BE2C (cell line): ENCODE data around the gene RTN4RL1.

Source experiments
- DNase-seq: peaks from one replicate; pipeline ENCODE4 v3.0.0-alpha.2; 2020
- H3K27me3 ChIP-seq: fragments of 250-450 bp; sonication (Bioruptor Pico); 2 replicates; pipeline ENCODE4 v1.5.1; 2020; ENCODE audit warnings: mild to moderate bottlenecking
- H3K36me3 ChIP-seq: fragments of 250-450 bp; sonication (Bioruptor Pico); 2 replicates; pipeline ENCODE4 v1.5.1; 2020; ENCODE audit warnings: mild to moderate bottlenecking
- H3K4me1 ChIP-seq: fragments of 250-450 bp; sonication (Bioruptor Pico); 2 replicates; pipeline ENCODE4 v1.5.1; 2020
- H3K4me3 ChIP-seq: 2 replicates; pipeline ENCODE4 v1.5.1; 2011; ENCODE audit warnings: low read depth, low read length
- H3K9me3 ChIP-seq: fragments of 250-450 bp; sonication (Bioruptor Pico); 2 replicates; pipeline ENCODE4 v1.5.1; 2020
- TF ChIP-seq, protein P1 (sequence below): IDR thresholded peaks from 2 replicates; pipeline ENCODE4 v1.5.1; 2012; ENCODE audit warnings: mild to moderate bottlenecking, low read depth, low read length

Gene RTN4RL1

DNA sequence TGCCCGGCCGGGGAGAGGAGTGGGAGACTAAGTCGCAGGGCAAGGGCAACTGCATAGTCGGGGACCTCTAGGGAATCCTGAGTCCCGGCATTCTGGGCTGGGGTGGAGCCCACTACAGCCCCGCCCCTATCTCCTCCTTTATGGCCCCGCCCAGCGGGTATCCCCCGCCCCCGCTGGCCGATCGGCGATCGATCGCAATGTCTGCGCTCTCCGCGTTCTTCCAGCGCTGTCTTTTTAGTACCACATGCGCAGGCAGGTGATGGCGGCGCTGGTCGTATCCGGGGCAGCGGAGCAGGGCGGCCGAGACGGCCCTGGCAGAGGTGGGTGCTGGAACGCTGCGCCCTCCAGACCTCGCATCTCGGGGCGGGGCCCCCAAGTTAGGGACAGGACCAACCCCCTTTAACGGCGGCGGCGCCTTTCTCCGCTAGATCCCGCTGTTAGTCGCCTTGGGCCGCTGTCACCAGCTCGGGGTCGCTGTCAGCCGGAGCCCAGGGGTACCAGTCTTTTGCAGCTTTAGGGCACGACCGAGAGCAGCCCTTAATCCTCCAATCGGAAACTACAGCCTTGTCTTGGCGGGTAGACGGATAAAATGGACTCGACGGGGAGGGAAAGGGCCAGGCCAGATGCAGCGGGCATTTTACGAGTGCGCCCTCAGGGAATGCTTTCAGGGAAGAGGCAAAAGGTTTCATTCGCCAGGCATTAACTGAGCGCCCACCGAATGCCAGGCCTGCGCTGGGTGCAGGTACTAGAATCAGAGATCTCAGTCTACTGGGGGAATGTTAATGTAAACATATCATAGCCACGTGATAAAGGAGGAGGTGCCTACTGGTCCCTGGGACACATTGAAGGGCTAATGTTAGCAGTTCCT lies 5.0 kb upstream of the RTN4RL1 start, which contains the start of gene DPH1:
Gene DPH1 (plus strand): TSS at position 243 of the 868 bp plus-strand sequence. CDS start 17 bp downstream, at position 260.
- DNase-seq, result peak; percentile 88
- Histone ChIP-seq H3K4me3 (peak within 1 kb of the TSS; percentile 81), H3K36me3 (no peaks in the 10 kb centered on the region), H3K9me3 (no peaks in the 10 kb centered on the region), H3K4me1 (peaks cover 6% of the 10 kb centered on the region; the same call in 1 of the 2 replicates), H3K27me3 (peaks cover 8% of the 10 kb centered on the region)
- TF ChIP-seq, protein P1, sequence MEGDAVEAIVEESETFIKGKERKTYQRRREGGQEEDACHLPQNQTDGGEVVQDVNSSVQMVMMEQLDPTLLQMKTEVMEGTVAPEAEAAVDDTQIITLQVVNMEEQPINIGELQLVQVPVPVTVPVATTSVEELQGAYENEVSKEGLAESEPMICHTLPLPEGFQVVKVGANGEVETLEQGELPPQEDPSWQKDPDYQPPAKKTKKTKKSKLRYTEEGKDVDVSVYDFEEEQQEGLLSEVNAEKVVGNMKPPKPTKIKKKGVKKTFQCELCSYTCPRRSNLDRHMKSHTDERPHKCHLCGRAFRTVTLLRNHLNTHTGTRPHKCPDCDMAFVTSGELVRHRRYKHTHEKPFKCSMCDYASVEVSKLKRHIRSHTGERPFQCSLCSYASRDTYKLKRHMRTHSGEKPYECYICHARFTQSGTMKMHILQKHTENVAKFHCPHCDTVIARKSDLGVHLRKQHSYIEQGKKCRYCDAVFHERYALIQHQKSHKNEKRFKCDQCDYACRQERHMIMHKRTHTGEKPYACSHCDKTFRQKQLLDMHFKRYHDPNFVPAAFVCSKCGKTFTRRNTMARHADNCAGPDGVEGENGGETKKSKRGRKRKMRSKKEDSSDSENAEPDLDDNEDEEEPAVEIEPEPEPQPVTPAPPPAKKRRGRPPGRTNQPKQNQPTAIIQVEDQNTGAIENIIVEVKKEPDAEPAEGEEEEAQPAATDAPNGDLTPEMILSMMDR, result no peak

DNA sequence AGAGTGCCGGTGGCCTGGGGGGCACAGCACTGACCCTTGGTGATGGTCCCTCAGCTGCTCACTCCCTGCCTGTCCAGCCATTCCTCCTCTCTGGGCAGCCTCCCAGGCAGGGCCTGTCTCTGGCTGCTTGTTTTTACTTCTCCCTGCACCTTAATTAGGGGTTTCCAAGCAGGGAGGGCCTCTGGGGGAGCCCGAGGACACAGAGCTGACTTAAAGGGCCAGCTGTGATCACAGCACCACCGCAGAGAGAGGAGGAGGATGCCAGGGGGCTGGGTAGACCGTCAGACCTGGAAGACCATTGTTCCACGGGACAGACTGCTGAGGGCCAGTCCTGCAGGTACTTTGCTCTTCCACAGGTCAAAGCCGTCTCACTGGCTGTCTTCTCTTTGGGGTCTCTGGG lies 3.6 kb upstream of the RTN4RL1 start:
- H3K27me3 ChIP-seq, result peaks cover 22% of the 10 kb centered on the region

DNA sequence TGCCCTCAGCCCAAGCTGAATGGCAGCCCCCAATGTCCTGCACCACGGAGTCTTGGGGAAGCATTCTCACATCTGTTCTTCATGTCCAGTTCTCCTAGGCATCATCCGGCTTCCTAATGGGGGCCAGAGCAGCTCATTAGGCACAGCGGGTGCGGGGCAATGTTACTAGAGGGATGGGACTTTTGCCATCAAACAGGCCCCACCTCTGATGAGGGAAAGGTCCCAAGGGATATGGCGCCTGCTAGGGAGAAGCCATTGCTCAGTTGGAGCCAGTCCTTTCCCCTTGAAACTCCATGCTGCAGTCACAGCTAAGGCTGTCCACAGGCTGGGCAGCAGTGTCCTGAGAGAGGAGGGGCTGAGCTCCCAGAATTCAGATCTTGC lies 3.1 kb upstream of the RTN4RL1 start:
- Histone ChIP-seq H3K4me3 (no peak overlapping the region), H3K9me3 (no peaks in the 10 kb centered on the region), H3K36me3 (no peaks in the 10 kb centered on the region), H3K27me3 (peaks cover 23% of the 10 kb centered on the region), H3K4me1 (peaks cover 6% of the 10 kb centered on the region; the same call in 1 of the 2 replicates)
- TF ChIP-seq, protein P1, result no peak
- DNase-seq, result peak; percentile 45

More for the DNA sequence above, 3.6 kb upstream of the RTN4RL1 start:
- H3K4me1 ChIP-seq, result peaks cover 6% of the 10 kb centered on the region; the same call in 1 of the 2 replicates
- DNase-seq, result no peak
- no peaks in the 10 kb centered on the region for H3K9me3 ChIP-seq
- H3K36me3 ChIP-seq, result no peaks in the 10 kb centered on the region
- TF ChIP-seq, protein P1, result no peak
- H3K4me3 ChIP-seq, result no peak overlapping the region

DNA sequence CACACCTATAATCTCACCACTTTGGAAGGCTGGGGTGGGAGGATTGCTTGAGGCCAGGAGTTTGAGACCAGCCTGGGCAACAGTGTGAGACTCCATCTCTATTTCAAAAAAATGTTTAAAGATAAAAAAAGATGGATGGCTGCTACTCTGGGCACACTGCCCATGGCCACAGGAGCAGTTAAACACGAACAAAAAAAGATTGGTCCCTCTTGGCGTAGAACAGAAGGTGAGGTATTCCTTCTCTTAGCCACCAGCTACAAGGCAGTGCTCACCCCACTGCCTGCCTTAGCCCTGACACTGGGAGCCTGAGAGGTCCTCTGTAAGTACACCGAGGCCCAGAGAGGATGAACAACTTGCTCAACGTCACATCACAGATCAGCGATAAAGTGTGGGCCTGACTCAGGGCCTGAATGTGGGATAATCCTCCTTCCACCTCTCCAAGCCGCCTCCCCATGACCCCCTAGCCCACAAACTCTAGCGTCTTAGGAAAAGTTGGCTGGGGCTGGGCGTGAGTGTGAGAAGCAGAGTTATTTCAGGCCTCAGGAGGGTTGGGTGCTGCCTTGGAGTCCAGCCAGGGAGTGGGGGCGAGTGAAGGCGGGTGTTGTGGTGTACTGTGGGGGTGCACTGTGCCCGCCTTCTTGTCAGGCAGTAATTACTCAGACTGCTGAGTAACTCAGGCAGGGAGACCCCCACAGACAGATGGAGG lies 2.5 kb upstream of the RTN4RL1 start:
- TF ChIP-seq, protein P1, result no peak
- Histone ChIP-seq H3K4me3 (no peak overlapping the region), H3K4me1 (peaks cover 6% of the 10 kb centered on the region; the same call in 1 of the 2 replicates), H3K9me3 (no peaks in the 10 kb centered on the region), H3K36me3 (no peaks in the 10 kb centered on the region), H3K27me3 (peaks cover 23% of the 10 kb centered on the region)
- no peak for DNase-seq

DNA sequence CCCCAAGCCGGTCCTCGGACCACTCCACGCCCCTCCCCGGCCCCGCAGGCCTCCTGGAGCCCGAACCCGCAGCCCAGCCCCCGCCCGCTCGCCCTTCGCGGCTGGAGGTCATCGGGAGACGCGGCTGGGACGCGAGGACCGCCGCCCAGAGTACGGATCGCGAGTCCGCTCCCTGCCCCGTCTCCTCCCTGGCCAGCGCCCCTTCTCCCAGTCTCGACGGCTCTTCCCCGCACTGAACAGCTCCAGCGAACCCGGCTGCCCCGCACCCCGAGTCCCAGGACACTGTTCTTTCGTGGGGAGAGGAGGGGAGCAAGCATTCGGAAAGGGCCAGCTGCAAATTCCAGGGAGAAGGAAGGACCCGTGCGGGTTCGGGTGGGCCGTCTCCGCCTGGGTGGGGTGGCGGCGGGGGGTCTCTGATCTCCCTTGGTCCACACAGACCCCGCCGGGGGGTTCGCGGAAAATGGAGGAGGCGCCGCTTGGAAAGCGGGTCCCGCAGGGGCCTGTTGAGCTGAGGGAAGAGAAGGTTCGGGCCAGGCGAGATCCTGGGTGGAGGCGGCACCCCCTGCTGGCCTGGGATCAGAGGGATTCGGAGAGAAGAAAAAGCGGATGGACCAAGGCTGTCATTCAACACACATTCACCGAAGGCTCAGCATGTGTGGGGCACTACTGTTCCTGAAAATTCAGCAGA lies 632 bp upstream of the RTN4RL1 start:
- Histone ChIP-seq H3K9me3 (no peaks in the 10 kb centered on the region), H3K36me3 (no peaks in the 10 kb centered on the region), H3K4me1 (peaks cover 6% of the 10 kb centered on the region; the same call in 1 of the 2 replicates), H3K27me3 (peaks cover 23% of the 10 kb centered on the region), H3K4me3 (peak overlapping the region; percentile 55)
- TF ChIP-seq, protein P1, result peak; percentile 69
- peak; percentile 76 for DNase-seq
